HG03354 (cell line): ENCODE data around the gene POPDC3.
"Not testable (repeated sequence)": the region's sequence is repeated elsewhere in the genome, so short reads cannot be mapped to it uniquely, and the experiment has no call there.

Experiments
- ATAC-seq: cut with Tn5 transposase; IDR thresholded peaks from one replicate; pipeline ENCODE4 v1.9.1; 2021; ENCODE audit warnings: mild to moderate bottlenecking; ENCODE audit not compliant: unreplicated experiment, poor library complexity, severe bottlenecking

The POPDC3 gene

GRCh38 chr6:105200133-105200730 is 20.4 kb upstream of the POPDC3 start:
- ATAC-seq, result no peak

GRCh38 chr6:105199711-105200110 is 19.9 kb upstream of the POPDC3 start:
- no peak for ATAC-seq

- no peak for ATAC-seq
Measured at GRCh38 chr6:105196076-105196475, 16.3 kb upstream of the POPDC3 start.

GRCh38 chr6:105194591-105194990 is 14.8 kb upstream of the POPDC3 start:
- no peak for ATAC-seq

GRCh38 chr6:105194106-105194505 is 14.3 kb upstream of the POPDC3 start:
- no peak for ATAC-seq

GRCh38 chr6:105193647-105194046 is 13.8 kb upstream of the POPDC3 start:
- no peak for ATAC-seq

GRCh38 chr6:105192707-105193465 is 13.1 kb upstream of the POPDC3 start:
- no peak for ATAC-seq

GRCh38 chr6:105191351-105191750 is 11.5 kb upstream of the POPDC3 start:
- ATAC-seq, result no peak

GRCh38 chr6:105189026-105189820 is 9.4 kb upstream of the POPDC3 start:
- no peak for ATAC-seq

GRCh38 chr6:105188251-105188650 is 8.4 kb upstream of the POPDC3 start:
- no peak for ATAC-seq

GRCh38 chr6:105186576-105186975 is 6.8 kb upstream of the POPDC3 start:
- ATAC-seq, result no peak

GRCh38 chr6:105184921-105185320 is 5.1 kb upstream of the POPDC3 start:
- no peak for ATAC-seq

GRCh38 chr6:105181981-105182515 is 2.2 kb upstream of the POPDC3 start:
- ATAC-seq, result no peak

GRCh38 chr6:105178636-105179035 is 1.2 kb downstream of the POPDC3 start:
- ATAC-seq, result no peak

GRCh38 chr6:105178110-105178509 is 1.7 kb downstream of the POPDC3 start:
- ATAC-seq, result no peak

- no peak for ATAC-seq
Measured at GRCh38 chr6:105177556-105177955, 2.3 kb downstream of the POPDC3 start.

GRCh38 chr6:105174512-105174911 is 5.3 kb downstream of the POPDC3 start:
- ATAC-seq, result no peak

GRCh38 chr6:105172515-105172914 is 7.3 kb downstream of the POPDC3 start:
- ATAC-seq, result not testable (repeated sequence)

GRCh38 chr6:105170059-105170458 is 9.8 kb downstream of the POPDC3 start:
- no peak for ATAC-seq

- no peak for ATAC-seq
Measured at GRCh38 chr6:105167914-105168313, 11.9 kb downstream of the POPDC3 start.
